ENCODE results near the gene NOSIP. TPM values are rescaled to one million over a fixed set of nuclear protein-coding genes. Genes with fewer than 3 reads are reported as not detected.

Gene NOSIP
- total RNA-seq, 2 experiments from 2014 or later = 35.1 to 74.7 TPM

- peaks cover 22% of the 10 kb centered on the region for H3K4me1 ChIP-seq (ENCODE audit: insufficient read depth, low read length, poor library complexity, severe bottlenecking)
- peak; percentile 92 for DNase-seq (ENCODE audit: low spot score)
- no peaks in the 10 kb centered on the region for H3K9me3 ChIP-seq (ENCODE audit: low read length)
- POLR2A ChIA-PET = interaction anchor here (0.6 to 1.0 kb wide), 3 partner anchors 11 to 594 kb away, joined by 3 read pairs; no protein-coding TSS in a partner anchor
- no peak overlapping the region for H2AFZ ChIP-seq (ENCODE audit: low read length)
- H3K79me2 ChIP-seq (ENCODE audit: insufficient read depth, low read depth, low read length) = no peaks in the 10 kb centered on the region
- BruUV-seq (replicated peaks) = no TSS peak
- no peaks in the 10 kb centered on the region for H3K9me2 ChIP-seq (ENCODE audit: insufficient read depth, low read length)
- no peaks in the 10 kb centered on the region for H4K20me1 ChIP-seq (ENCODE audit: insufficient read depth, low read length)
- H3K4me2 ChIP-seq (ENCODE audit: low read length) = peak overlapping the region; percentile 66
- TF ChIP-seq CTCF (conservative IDR thresholded peaks at IDR 0.05; ENCODE audit: low read length) = peak; percentile 99
- no peak for TF ChIP-seq EZH2phosphoT487 (IDR thresholded peaks at IDR 0.05; ENCODE audit: borderline replicate concordance, low read depth, low read length)
- intact Hi-C loops (cut with micrococcal nuclease; ENCODE audit: unreplicated experiment) = loop anchor here (1.0 to 2.0 kb wide), 2 partner anchors 23 to 67 kb away; no protein-coding TSS in a partner anchor
- H3K27ac ChIP-seq (ENCODE audit: low read depth, low read length, poor library complexity, severe bottlenecking) = peak overlapping the region; percentile 45
- peak overlapping the region; percentile 12 for H3K4me3 ChIP-seq (ENCODE audit: low read depth, low read length, poor library complexity, severe bottlenecking)
- peaks cover 11% of the 10 kb centered on the region for H3K36me3 ChIP-seq (ENCODE audit: insufficient read depth, low read length)
- CTCF ChIA-PET (ENCODE audit: unreplicated experiment) = interaction anchor here (0.5 to 0.8 kb wide), 2 partner anchors 20 to 22 kb away, joined by 3 to 8 read pairs; no protein-coding TSS in a partner anchor
These were observed 10.1 kb downstream of the NOSIP start for GRCh38 chr19:49570138-49570856.

- Histone ChIP-seq H3K4me2 (ENCODE audit: low read length) (no peak overlapping the region; the same call in 1 of the 2 replicates), H3K4me1 (ENCODE audit: insufficient read depth, low read length, poor library complexity, severe bottlenecking) (peaks cover 24% of the 10 kb centered on the region)
- no TSS peak for BruUV-seq (replicated peaks)
These were observed 12.4 kb downstream of the NOSIP start for GRCh38 chr19:49567861-49568441.

More at GRCh38 chr19:49567861-49568441, 12.4 kb downstream of the NOSIP start:
- POLR2A ChIA-PET = no interaction called here
- TF ChIP-seq EZH2phosphoT487 (IDR thresholded peaks at IDR 0.05; ENCODE audit: borderline replicate concordance, low read depth, low read length) (no peak), CTCF (conservative IDR thresholded peaks at IDR 0.05; ENCODE audit: low read length) (no peak)
- Histone ChIP-seq H3K79me2 (ENCODE audit: insufficient read depth, low read depth, low read length) (no peaks in the 10 kb centered on the region), H3K27ac (ENCODE audit: low read depth, low read length, poor library complexity, severe bottlenecking) (no peak overlapping the region), H3K4me3 (ENCODE audit: low read depth, low read length, poor library complexity, severe bottlenecking) (no peak overlapping the region), H3K9me2 (ENCODE audit: insufficient read depth, low read length) (no peaks in the 10 kb centered on the region), H3K9me3 (ENCODE audit: low read length) (no peaks in the 10 kb centered on the region), H2AFZ (ENCODE audit: low read length) (no peak overlapping the region), H3K36me3 (ENCODE audit: insufficient read depth, low read length) (peaks cover 4% of the 10 kb centered on the region; the same call in 1 of the 2 replicates), H4K20me1 (ENCODE audit: insufficient read depth, low read length) (no peaks in the 10 kb centered on the region)
- intact Hi-C loops (cut with micrococcal nuclease; ENCODE audit: unreplicated experiment) = no loop called here
- CTCF ChIA-PET (ENCODE audit: unreplicated experiment) = no interaction called here
- no peak for DNase-seq (ENCODE audit: low spot score)
